Loucy (cell line): ENCODE results near the gene TMEM168.

Experiments used
- H2AFZ ChIP-seq: fragments of 200-600 bp; sonication (generic); 2 replicates; pipeline ENCODE4 v1.6.0; 2016; ENCODE audit warnings: antibody characterized with exemption, mild to moderate bottlenecking, low read length, moderate library complexity
- H3F3A ChIP-seq: fragments of 200-600 bp; 2 replicates; pipeline ENCODE4 v1.6.0; 2016; ENCODE audit warnings: antibody characterized with exemption, low read depth, mild to moderate bottlenecking
- H3K27me3 ChIP-seq: fragments of 200-600 bp; sonication (generic); 2 replicates; pipeline ENCODE4 v1.6.1; 2014; ENCODE audit warnings: low read length, mild to moderate bottlenecking; ENCODE audit not compliant: insufficient read depth, poor library complexity, severe bottlenecking
- H3K36me3 ChIP-seq: fragments of 200-600 bp; sonication (generic); 2 replicates; pipeline ENCODE4 v1.6.1; 2016; ENCODE audit warnings: low read length; ENCODE audit not compliant: insufficient read depth
- H3K4me1 ChIP-seq: fragments of 200-600 bp; sonication (generic); 2 replicates; pipeline ENCODE4 v1.5.1; 2014; ENCODE audit warnings: low read length, mild to moderate bottlenecking; ENCODE audit not compliant: insufficient read depth, poor library complexity, severe bottlenecking
- H3K4me2 ChIP-seq: fragments of 200-600 bp; sonication (generic); 2 replicates; pipeline ENCODE4 v1.6.0; 2014; ENCODE audit warnings: antibody characterized with exemption, low read length, low read depth, mild to moderate bottlenecking; ENCODE audit not compliant: poor library complexity, severe bottlenecking
- H3K4me3 ChIP-seq: fragments of 200-600 bp; sonication (generic); 2 replicates; pipeline ENCODE4 v1.5.1; 2014; ENCODE audit warnings: low read length, mild to moderate bottlenecking, mixed read lengths; ENCODE audit not compliant: poor library complexity, severe bottlenecking
- H3K79me2 ChIP-seq: fragments of 200-600 bp; sonication (generic); 2 replicates; pipeline ENCODE4 v1.6.1; 2014; ENCODE audit warnings: low read length; ENCODE audit not compliant: insufficient read depth
- H3K9ac ChIP-seq: fragments of 200-600 bp; sonication (generic); 2 replicates; pipeline ENCODE4 v1.6.0; 2014; ENCODE audit warnings: mild to moderate bottlenecking, low read depth, low read length, moderate library complexity; ENCODE audit not compliant: poor library complexity, severe bottlenecking
- H3K9me2 ChIP-seq: fragments of 200-600 bp; sonication (generic); replicated peaks from 2 replicates; pipeline ENCODE4 v1.6.1; 2016; ENCODE audit warnings: low read depth, low read length, mixed read lengths
- H3K9me3 ChIP-seq: fragments of 200-600 bp; sonication (generic); 2 replicates; pipeline ENCODE4 v1.6.1; 2014; ENCODE audit warnings: mild to moderate bottlenecking, antibody characterized with exemption, low read length, low read depth; ENCODE audit not compliant: insufficient read depth
- H4K20me1 ChIP-seq: fragments of 200-600 bp; sonication (generic); 2 replicates; pipeline ENCODE4 v1.6.0; 2014; ENCODE audit warnings: antibody characterized with exemption, low read length, mild to moderate bottlenecking; ENCODE audit not compliant: insufficient read depth, poor library complexity, severe bottlenecking
- EZH2phosphoT487 ChIP-seq: fragments of 200-600 bp; IDR thresholded peaks from 2 replicates; pipeline ENCODE4 v1.6.1; 2018; ENCODE audit warnings: antibody characterized with exemption, mild to moderate bottlenecking, moderate library complexity, borderline replicate concordance
- TF ChIP-seq, protein P1 (sequence below): fragments of 200-600 bp; sonication (generic); conservative IDR thresholded peaks from 2 replicates; pipeline ENCODE4 v1.5.1; 2014; ENCODE audit warnings: mild to moderate bottlenecking, antibody characterized with exemption, low read length

The TMEM168 gene

DNA sequence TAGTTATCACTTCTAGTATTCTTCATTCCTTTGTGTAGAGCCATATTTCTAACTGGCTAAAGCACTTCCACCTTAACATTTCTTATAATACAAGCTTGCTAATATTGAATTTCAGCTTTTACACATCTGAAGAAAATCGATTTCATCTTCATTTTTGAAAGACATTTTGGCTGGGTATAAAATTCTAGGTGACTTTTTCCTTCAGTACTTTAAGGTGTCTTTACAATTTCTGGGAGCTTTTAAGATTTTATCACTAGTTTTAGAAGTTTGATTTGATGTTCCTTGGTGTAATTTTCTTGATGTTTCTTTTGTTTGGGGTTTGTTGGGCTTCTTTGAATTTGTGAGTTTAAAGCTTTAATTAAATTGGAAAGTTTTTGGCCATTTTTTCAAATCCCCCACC, 38.5 kb upstream of the TMEM168 start:
- Histone ChIP-seq H3F3A (no peaks in the 10 kb centered on the region), H3K79me2 (no peaks in the 10 kb centered on the region), H3K4me3 (no peak overlapping the region), H3K36me3 (peaks cover 54% of the 10 kb centered on the region), H2AFZ (no peak overlapping the region), H3K4me2 (no peak overlapping the region), H3K9me3 (peaks cover 17% of the 10 kb centered on the region), H4K20me1 (no peaks in the 10 kb centered on the region), H3K9me2 (no peaks in the 10 kb centered on the region), H3K4me1 (no peaks in the 10 kb centered on the region), H3K27me3 (no peaks in the 10 kb centered on the region), H3K9ac (no peak overlapping the region)
- TF ChIP-seq, protein P1, sequence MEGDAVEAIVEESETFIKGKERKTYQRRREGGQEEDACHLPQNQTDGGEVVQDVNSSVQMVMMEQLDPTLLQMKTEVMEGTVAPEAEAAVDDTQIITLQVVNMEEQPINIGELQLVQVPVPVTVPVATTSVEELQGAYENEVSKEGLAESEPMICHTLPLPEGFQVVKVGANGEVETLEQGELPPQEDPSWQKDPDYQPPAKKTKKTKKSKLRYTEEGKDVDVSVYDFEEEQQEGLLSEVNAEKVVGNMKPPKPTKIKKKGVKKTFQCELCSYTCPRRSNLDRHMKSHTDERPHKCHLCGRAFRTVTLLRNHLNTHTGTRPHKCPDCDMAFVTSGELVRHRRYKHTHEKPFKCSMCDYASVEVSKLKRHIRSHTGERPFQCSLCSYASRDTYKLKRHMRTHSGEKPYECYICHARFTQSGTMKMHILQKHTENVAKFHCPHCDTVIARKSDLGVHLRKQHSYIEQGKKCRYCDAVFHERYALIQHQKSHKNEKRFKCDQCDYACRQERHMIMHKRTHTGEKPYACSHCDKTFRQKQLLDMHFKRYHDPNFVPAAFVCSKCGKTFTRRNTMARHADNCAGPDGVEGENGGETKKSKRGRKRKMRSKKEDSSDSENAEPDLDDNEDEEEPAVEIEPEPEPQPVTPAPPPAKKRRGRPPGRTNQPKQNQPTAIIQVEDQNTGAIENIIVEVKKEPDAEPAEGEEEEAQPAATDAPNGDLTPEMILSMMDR, result no peak
- TF ChIP-seq EZH2phosphoT487, result no peak

GRCh38 chr7:112821345-112821744, 31.2 kb upstream of the TMEM168 start:
- Histone ChIP-seq H3K36me3 (peaks cover 43% of the 10 kb centered on the region), H3F3A (no peaks in the 10 kb centered on the region), H3K9ac (no peak overlapping the region), H3K4me3 (no peak overlapping the region), H3K9me3 (no peaks in the 10 kb centered on the region), H4K20me1 (no peaks in the 10 kb centered on the region), H3K4me1 (no peaks in the 10 kb centered on the region), H2AFZ (no peak overlapping the region), H3K9me2 (no peaks in the 10 kb centered on the region), H3K27me3 (no peaks in the 10 kb centered on the region), H3K79me2 (no peaks in the 10 kb centered on the region), H3K4me2 (no peak overlapping the region)
- TF ChIP-seq, protein P1, result no peak
- TF ChIP-seq EZH2phosphoT487, result no peak

- Histone ChIP-seq H3K27me3 (no peaks in the 10 kb centered on the region), H3K4me3 (no peak overlapping the region), H4K20me1 (no peaks in the 10 kb centered on the region), H3F3A (no peaks in the 10 kb centered on the region), H3K4me1 (no peaks in the 10 kb centered on the region), H3K4me2 (no peak overlapping the region), H2AFZ (no peak overlapping the region), H3K9me2 (no peaks in the 10 kb centered on the region), H3K36me3 (peaks cover 33% of the 10 kb centered on the region; the same call in 1 of the 2 replicates), H3K9me3 (no peaks in the 10 kb centered on the region), H3K9ac (no peak overlapping the region), H3K79me2 (no peaks in the 10 kb centered on the region)
- TF ChIP-seq, protein P1, result no peak
- TF ChIP-seq EZH2phosphoT487, result no peak
Measured at GRCh38 chr7:112819536-112819935, 29.3 kb upstream of the TMEM168 start.
